T-helper 1 cell (primary cell): ENCODE measurements around the gene CTDSP2.
"Not testable (repeated sequence)": the region's sequence is repeated elsewhere in the genome, so short reads cannot be mapped to it uniquely, and the experiment has no call there.

ENCODE experiments used
- DNase-seq, 5 donors: peaks; one replicate each; pipeline ENCODE4 v3.0.0-alpha.2; 2012 to 2020

The CTDSP2 gene

DNA sequence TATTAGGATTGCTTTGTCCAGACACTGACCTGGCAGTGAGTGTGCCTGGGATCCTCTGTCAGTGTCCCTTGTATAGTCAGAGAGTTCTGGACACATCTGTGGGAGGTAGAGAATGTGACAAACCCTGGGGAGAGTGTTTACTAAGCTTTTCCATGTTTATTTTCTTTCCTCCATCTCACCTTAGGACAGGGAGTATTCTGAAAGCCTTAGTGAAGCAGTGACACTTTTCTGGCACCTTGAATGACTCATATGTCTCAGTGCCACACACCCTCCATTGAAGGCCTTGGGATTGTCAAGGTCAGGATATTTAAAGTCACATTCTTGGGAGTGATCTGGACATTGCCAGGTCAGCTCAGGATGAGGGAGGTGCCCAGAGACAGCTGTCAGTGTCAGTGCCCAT, 34.9 kb upstream of the CTDSP2 start:
- no peak for DNase-seq

DNA sequence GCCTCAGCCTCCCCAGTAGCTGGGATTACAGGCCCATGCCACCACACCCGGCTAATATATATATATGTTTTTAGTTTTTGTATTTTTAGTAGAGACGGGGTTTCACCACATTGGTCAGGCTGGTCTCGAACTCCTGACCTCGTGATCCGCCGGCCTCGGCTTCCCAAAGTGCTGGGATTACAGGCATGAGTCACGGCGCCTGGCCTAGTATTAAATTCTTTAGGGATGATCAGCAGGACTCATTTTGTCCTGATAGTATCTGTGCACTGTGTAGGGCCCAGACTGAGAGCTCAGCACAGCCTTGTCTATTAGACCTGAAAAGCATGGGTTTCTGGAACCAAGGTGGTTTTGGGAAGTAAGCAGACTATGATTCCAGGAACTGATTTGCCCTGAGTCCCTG, 34.5 kb upstream of the CTDSP2 start:
- DNase-seq: not testable (repeated sequence)

DNA sequence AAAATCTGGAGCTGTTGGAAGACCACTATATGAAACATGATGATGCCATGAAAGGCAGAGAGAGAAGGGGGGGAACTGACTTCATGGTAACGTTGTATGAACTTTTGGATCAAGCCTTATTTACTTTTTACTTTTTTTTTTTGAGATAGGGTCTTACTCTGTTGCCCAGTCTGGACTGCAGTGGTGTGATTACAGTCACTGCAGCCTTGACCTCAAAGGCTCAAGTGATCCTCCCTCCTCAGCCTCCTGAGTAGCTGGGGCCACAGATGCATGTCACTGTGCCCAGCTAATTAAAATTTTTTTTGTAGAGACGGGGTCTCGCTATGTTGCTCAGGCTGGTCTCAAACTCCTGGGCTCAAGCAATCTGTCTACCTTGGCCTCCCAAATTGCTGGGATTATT, 31.3 kb upstream of the CTDSP2 start:
- no peak for DNase-seq

DNA sequence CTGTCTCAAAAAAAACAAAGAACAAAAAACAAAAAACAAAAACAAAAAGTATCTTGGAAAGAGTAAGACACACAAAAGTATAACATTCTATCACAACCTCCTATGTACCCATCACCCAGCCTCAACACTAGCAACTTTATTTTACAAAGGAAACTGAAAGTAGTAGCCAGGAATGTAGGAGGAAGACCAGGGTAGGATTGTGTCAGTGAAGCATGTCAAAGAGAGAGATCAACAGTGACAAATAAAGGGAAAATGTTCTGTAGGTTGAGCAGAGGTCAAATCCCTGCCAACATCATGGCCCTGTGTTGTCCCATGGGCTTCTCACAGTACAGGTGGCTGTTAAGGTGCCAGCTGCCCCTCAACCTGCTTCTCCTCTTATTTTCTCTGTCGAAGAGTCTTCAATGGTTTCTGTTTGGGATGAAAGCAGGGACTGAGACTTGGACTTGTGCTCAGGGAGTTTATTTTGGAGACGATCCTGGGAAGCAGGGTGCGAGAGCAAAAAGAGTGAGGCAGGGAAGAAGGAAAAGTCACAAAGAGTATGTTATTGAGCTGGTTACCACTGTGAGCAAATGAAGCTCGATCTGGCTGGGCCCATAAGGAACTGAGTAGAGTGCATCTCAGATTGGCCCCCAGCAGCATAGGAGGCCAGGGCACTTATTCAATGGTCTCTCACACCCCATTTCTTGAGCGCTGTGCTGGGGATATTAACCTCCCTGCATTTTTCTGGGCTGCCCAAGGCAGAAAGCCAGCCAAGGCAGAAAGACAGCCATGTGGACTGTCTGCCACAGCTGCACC, 29.4 kb upstream of the CTDSP2 start:
- no peak for DNase-seq

DNA sequence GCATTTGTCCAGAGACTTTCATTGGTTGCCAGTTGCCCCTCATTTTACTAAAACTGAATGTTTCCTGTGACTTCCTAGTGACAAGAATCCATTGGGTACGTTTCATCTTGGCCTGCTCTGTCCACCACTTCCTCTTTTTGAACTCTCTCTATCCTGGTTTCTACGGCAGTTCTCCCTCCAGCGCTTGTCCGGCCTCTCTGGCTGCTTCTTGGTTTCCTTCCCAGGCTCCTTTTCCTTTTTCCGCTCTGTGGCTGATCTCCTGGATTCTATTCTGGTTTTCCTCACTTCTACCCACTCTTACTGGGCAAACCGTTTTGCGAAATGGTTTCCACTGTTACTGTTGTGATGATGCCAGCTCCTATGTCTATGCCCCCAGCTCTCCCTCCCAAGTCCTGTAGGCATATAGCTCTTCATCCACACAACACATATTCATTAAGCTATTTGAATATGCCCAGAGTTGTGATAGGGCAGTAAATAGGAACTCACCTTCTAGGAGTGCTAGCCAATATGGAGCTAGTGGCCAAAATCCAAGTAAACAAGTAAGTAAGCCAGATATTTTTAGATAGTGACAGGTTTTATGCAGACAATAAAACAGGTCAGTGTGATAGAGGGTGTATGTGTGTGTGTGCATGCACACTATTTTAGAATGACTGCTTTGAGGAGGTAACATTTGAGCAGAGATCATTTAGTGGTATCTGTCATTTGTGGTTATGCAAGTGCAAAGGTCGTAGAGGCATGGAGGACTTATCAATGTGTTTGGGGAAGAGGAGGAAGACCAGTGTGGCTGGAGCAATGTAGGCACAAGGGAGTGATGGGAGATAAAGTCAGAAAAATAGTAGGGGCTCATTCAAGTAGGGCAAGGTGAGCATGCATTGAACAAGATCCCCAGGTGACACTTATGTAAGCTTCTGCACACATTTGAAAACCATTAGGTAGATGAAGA, 27.9 kb upstream of the CTDSP2 start:
- DNase-seq: no peak

DNA sequence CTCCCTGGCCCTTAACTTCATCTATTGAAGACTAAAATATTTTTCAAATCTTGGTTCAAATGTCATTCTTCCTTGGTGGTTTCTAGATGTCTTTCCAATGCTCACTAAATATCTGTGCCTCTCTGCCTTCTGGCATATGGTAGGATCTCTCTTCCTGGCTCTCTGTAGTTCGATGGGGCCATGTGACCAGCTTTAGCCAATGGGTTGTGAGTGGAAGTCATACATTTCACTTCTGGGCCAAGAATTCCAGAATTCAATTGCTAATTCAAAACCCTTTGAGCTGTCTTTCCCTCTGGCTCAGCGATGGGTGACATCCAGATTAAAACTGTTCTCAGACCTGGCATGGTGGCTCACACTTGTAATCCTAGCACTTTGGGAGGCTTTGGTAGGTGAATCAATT, 25.8 kb upstream of the CTDSP2 start:
- no peak for DNase-seq

DNA sequence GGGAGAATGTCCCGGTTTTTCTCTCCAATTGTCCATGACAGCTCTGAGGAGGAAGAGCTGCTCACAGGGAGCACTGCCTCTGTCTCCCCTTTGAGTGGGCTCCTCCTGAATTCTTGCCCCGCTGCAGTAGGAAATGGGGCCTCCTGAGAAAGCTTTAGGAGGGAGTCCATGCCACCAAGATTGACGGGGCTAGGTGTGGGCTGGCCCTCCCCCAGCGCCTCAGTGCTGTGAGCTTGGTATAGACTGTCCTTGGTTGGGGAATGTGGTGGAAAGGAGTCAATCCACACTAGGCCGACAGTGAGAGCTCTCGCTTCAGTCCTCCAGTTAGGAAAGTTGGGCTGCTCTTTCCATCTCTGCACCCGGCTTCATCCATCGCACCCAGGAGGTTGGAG, 23.4 kb upstream of the CTDSP2 start:
- no peak for DNase-seq

DNA sequence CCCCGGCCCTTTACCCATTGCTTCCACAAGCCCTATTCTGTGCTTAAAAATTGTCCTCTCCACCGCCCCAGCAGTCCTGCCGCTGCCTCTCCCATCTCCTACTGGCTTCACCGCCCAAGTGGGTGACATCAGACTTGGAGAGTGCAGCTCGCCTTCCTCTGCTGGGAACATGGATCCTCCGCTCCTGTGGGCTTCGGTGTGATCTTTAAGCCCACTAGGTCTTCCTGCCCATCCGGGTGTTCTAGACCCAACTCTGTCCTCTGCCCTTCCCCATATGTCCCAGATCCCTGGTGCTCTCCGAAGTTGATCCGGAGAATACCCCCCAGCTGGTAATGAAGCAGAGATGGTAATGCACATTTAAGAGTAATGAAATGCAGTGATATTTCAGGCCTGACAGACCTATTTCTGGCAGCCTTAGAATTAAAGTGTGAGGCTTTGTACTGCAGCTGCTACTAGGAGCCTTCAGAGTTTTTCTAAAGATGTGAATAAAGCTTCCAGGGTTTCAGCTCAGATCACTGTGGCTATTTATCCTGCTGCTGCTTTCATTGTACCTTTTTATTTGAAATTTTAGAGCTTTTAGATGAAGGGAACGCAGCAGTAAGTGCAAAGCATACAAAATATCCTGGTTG, 22.9 kb upstream of the CTDSP2 start:
- DNase-seq: no peak

DNA sequence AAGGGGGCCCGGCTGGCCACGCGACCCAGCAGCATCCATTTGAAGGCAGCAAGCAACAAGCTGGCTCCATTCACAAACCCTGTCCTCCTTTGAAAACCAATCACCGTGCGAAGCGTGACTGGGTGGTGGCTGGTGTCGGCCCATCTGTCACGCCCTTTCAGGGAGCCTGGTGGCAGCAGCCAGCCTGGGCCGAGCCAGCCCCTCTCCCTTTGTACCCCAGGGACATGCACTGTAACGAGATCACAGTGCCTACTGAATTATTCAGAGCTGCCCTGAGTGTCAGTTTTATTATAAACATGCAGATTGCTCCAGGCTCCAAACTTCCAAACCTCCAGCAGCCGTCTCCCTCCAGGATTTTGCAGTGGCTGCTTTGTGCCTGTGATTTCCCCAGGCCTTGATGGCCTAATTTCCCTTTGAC, 22.3 kb upstream of the CTDSP2 start:
- no peak for DNase-seq

DNA sequence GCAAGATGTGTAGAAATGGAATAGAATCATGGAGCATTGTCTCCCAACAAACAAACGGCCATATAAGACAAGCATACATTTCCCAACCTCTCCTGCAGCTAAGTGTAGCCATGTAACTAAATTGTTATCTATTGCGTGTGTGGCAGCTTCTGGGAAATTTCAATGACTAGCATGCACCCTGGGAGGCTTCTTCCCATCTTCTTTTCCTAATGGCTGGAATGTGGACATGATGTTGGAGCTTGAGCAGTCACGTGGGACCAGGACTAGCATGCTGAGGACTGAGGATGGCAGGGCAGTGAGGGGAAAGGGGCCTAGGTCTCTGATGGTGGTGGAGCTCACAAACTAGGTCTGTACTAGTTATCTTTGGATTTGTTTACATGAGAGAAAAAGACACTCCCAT, 21.7 kb upstream of the CTDSP2 start:
- DNase-seq: no peak

DNA sequence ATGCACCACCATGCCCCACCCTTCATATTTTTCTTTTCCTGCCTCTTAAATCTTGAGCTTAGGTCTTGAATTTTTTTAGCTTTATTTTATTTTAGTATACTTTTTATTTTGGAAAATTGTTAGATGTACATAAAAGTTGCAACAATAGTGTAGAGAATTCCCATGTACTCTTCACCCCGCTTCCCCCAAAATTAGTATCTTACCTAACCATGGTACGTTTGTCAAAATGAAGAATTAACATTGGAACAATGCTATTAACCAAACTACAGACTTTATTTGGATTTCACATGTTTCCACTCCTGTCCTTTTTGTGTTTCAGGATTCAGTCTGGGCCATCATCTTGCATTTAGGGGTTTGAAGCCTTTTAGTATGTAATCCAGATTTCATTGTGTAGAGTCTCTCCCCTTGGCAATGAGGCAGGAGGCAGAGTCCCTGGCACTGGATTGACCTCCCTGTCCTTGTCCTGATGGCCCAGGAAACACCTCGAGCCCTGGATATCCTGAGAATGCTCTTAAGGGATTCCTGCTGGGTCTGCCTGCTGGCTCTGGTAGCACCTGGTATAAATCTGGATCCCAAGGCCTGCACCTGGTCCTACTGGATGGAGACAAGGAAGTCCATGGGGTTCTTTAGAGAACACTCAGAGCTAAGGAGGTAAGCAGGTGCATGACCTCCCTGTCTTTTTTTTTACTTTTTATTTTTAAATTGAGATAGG, 19.9 kb upstream of the CTDSP2 start:
- no peak for DNase-seq

DNA sequence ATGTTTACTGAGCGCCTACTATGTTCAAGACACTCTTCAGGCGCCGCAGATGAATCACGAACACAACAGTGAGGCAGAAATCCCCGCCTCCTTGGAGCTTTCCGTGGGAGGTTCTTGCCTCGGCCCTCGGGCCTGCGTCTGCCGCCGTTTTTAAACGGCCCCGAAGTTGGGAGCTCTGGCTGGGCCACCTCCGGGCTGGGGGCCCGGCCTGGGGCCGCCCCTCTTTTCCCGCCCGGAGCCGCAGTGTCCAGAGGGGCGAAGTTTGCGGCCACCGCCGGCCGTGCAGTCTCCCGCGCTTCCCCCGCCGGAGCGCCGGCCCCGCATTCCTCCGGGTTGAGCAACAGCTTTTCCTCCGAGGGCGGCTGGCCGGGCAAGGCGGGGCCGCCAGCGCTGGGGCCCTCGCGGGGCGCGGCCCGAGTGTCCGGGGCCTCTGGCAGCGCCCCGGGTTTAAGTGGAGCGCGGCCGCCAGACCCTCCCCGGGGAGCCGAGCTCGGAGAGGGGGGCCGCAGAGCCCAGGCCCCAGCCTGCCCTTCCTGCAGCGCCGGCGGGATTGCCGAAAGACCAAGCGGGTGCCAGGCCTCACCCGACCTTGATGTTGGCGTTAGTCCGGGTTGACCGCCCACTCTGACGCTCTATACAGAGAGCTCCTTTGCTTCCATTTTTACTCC, 18.7 kb upstream of the CTDSP2 start:
- DNase-seq: peak in 3 of 5 donors; percentile 25 to 60 (median 37)

DNA sequence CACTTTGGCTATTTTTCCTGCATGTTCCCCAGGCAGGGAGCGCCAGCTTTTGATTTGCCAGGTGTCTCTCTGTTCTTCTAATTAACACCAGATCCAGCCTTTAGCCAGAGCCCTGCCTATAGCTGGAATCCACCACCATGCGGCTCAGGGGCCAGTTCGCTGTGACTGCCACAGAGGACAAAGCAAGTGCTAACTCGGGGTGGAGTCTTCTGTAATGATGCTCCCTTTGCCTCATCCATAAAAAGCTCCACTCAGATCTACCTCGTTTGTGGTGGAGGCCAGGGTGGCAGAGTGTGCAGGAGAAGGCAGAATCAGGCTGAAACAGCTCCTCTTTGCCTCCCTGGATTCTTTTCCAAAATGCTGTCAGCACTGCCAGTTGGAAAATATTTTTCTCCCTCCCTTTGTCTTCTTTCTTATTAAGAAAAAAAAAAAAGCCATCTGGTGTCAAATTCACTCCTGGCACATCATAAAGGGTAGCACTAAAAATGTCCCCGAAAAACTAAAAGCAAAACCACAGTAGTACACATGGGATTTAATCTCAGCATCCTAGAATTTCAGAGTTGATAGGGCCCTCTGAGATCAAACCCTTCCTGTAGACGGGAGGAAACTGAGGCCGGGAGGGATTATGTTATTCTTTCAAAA, 18.0 kb upstream of the CTDSP2 start:
- DNase-seq: no peak

DNA sequence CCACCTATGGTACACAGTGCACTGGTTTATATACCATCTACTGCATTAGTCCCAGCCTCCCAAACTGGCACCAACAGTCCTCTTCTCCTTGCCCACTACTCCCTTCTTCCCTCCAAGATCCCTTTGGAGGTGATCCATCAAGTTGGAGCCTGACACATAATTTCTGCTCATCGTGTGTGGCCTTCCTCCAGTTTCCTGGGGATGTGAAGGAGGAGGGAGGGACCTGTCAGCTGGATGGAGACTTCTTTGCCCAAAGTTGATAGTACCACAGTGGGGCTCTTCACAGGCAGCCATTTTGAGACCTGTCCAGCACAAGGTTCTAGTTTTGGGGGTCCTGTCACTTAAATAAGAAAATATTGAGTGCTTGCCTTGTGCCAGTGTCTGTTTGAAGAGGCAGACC, 17.1 kb upstream of the CTDSP2 start:
- DNase-seq: no peak

DNA sequence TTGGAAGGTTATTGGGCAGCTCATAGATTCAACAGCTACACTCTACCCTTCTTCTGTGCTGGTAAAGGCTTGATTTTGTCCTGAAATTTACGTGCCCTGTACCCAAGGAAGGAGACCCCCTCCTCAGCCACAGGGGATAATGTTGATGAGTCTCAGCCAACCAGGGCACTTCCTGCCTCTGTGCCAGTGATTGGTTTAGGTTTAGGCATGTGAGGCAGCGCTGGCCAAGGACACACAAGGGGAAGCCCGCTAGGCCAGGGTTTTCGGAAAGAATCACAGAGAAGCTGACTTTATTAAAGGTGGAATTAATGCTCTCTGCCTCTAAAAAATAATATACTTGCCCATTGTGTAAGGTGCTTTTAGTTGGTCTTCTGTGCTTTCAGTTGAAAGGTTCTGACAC, 15.4 kb upstream of the CTDSP2 start:
- DNase-seq: no peak

DNA sequence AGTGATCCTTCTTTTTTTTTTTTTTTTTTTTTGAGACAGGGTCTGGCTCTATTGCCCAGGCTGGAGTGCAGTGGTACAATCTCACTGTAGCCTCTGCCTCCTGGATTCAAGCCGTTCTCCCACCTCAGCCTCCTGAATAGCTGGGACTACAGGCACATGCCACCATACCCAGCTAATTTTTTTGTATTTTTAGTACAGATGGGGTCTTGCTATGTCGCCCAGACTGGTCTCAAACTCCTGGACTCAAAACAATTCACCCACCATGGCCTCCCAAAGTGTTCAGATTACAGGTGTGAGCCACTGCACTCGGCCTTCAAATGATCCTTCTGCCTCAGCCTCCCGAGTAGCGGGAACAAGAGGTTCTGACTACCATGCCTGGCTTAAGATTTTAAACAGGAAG, 14.4 kb upstream of the CTDSP2 start:
- not testable (repeated sequence) for DNase-seq

DNA sequence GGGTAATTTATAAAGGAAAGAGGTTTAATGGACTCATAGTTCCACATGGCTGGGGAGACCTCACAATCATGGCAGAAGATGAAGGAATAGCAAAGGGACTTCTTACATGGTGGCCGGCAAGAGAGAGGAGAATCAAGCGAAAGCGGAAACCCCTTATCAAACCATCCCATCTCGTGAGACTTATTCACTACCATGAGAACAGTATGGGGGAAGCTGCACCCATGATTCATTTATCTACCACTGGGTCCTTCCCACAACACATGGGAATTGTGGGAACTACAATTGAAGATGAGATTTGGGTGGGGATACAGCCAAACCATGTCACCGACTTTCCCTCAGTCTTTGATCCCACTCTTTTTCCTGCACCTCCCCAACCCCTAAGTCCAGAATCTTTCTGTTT, 12.6 kb upstream of the CTDSP2 start:
- DNase-seq: no peak

DNA sequence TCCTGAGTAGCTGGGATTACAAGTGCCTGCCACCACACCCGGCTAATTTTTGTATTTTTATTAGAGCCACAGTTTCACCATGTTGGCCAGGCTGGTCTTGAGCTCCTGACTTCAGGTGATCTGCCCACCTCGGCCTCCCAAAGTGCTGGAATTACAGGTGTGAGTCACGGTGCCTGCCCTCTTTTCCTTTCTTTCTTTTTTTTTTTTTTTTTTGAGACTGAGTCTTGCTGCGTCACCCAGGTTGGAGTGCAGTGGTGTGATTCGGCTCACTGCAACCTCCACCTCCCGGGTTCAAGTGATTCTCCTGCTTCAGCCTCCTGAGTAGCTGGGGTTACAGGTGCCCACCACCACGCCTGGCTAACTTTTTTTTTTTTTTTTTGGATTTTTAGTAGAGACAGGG, 11.6 kb upstream of the CTDSP2 start:
- DNase-seq: not testable (repeated sequence)

DNA sequence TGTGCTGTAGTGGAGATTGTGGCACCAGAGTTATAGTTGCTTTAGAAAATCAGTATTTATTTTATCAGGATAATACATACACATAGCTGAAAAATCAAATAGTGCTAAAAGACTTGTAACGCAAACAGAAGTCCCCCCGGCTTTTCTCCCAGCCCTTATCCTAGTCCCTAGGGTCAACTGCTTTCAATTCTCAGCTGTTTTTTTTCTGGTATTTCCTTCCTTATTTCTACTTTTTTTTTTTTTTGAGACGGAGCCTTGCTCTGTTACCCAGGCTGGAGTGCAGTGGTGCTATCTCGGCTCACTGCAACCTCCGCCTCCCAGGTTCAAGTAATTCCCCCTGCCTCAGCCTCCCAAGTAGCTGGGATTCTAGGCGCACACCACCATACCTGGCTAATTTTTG, 8.4 kb upstream of the CTDSP2 start:
- DNase-seq: no peak

DNA sequence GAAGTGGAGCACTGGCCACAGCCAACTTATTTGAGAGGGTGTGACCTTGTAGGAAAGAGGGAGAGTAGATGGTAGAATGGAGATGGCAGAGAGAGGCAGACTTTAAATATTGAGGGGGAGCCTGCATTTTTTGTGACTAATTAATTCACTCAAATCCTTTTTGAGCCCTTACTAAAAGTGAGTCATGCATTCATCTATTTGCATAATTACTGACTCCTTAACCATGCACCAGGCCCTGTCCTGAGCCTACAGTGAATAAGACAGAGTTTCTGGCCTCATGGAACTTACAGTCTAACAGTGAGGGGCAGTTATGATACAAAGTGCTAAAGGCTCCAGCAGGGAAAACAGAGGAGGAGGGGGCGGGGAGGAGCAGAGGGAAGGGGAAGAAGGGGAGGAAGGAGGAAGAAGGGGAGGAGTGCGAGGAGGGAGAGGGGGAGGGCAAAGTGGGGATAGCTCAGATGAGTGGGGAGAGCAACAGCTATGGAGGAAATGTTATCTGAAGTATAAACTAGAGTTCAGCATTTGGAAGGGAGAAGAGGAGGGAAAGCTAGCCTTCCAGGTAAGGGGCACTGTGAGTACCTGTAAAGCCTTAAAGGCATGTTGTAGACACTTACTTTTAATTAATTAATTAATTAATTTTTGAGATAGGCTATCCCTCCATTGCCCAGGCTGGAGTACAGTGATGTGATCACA, 7.5 kb upstream of the CTDSP2 start:
- DNase-seq: no peak
